Measurements from ENCODE around the gene ECI1.

The ECI1 gene

GRCh38 chr16:2223221-2223941 is 28.0 kb downstream of the ECI1 start, which contains the start of gene E4F1:
E4F1 (plus strand) TSS chr16:2223591; CDS start chr16:2223614, 23 bp downstream.
- peaks cover 3% of the 10 kb centered on the region for H4K20me1 ChIP-seq (ENCODE audit: insufficient read depth, low read length, poor library complexity, severe bottlenecking)
- no peaks in the 10 kb centered on the region for H3K27me3 ChIP-seq (ENCODE audit: insufficient read depth, low read length, poor library complexity, severe bottlenecking)
- peak within 1 kb of the TSS; percentile 87 for H3K4me3 ChIP-seq (ENCODE audit: low read length, poor library complexity, severe bottlenecking)
- peak within 1 kb of the TSS; percentile 79 for H3K4me2 ChIP-seq (ENCODE audit: low read depth, low read length, poor library complexity, severe bottlenecking)
- no peaks in the 10 kb centered on the region for H3K36me3 ChIP-seq (ENCODE audit: insufficient read depth, low read length)
- peak within 1 kb of the TSS; percentile 75; the same call in 1 of the 2 replicates for H2AFZ ChIP-seq (ENCODE audit: low read length)
- H3K79me2 ChIP-seq (ENCODE audit: insufficient read depth, low read length): peaks cover 41% of the 10 kb centered on the region
- H3K9me2 ChIP-seq (replicated peaks; ENCODE audit: low read depth, low read length): no peaks in the 10 kb centered on the region
- TF ChIP-seq CTCF (conservative IDR thresholded peaks at IDR 0.05; ENCODE audit: low read length) (no peak), EZH2phosphoT487 (IDR thresholded peaks at IDR 0.05; ENCODE audit: borderline replicate concordance) (no peak)
- H3K9me3 ChIP-seq (ENCODE audit: insufficient read depth, low read depth, low read length): no peaks in the 10 kb centered on the region
- H3K9ac ChIP-seq (ENCODE audit: low read depth, low read length, poor library complexity, severe bottlenecking): peak within 1 kb of the TSS; percentile 90
- H3F3A ChIP-seq (ENCODE audit: low read depth): no peaks in the 10 kb centered on the region
- H3K4me1 ChIP-seq (ENCODE audit: insufficient read depth, low read length, poor library complexity, severe bottlenecking): no peaks in the 10 kb centered on the region

- Histone ChIP-seq H3K36me3 (ENCODE audit: insufficient read depth, low read length) (no peaks in the 10 kb centered on the region; the same call in 1 of the 2 replicates), H3K9ac (ENCODE audit: low read depth, low read length, poor library complexity, severe bottlenecking) (no peak overlapping the region), H3K27me3 (ENCODE audit: insufficient read depth, low read length, poor library complexity, severe bottlenecking) (no peaks in the 10 kb centered on the region), H3K4me1 (ENCODE audit: insufficient read depth, low read length, poor library complexity, severe bottlenecking) (peaks cover 5% of the 10 kb centered on the region), H4K20me1 (ENCODE audit: insufficient read depth, low read length, poor library complexity, severe bottlenecking) (no peaks in the 10 kb centered on the region), H3F3A (ENCODE audit: low read depth) (no peaks in the 10 kb centered on the region), H3K4me2 (ENCODE audit: low read depth, low read length, poor library complexity, severe bottlenecking) (no peak overlapping the region), H2AFZ (ENCODE audit: low read length) (no peak overlapping the region), H3K9me3 (ENCODE audit: insufficient read depth, low read depth, low read length) (no peaks in the 10 kb centered on the region), H3K9me2 (replicated peaks; ENCODE audit: low read depth, low read length) (no peaks in the 10 kb centered on the region), H3K79me2 (ENCODE audit: insufficient read depth, low read length) (peaks cover 16% of the 10 kb centered on the region), H3K4me3 (ENCODE audit: low read length, poor library complexity, severe bottlenecking) (no peak overlapping the region)
- TF ChIP-seq CTCF (conservative IDR thresholded peaks at IDR 0.05; ENCODE audit: low read length): no peak
- no peak for TF ChIP-seq EZH2phosphoT487 (IDR thresholded peaks at IDR 0.05; ENCODE audit: borderline replicate concordance)
Observed at GRCh38 chr16:2216330-2216729, 35.1 kb downstream of the ECI1 start.

GRCh38 chr16:2214719-2214968 is 36.7 kb downstream of the ECI1 start, which contains the start of gene PGP:
PGP (minus strand) TSS chr16:2214840; CDS start chr16:2214777, 63 bp downstream.
- no peaks in the 10 kb centered on the region for H3K27me3 ChIP-seq (ENCODE audit: insufficient read depth, low read length, poor library complexity, severe bottlenecking)
- H2AFZ ChIP-seq (ENCODE audit: low read length): peak within 1 kb of the TSS; percentile 81
- H3F3A ChIP-seq (ENCODE audit: low read depth): no peaks in the 10 kb centered on the region
- TF ChIP-seq CTCF (conservative IDR thresholded peaks at IDR 0.05; ENCODE audit: low read length) (no peak), EZH2phosphoT487 (IDR thresholded peaks at IDR 0.05; ENCODE audit: borderline replicate concordance) (no peak)
- H3K9ac ChIP-seq (ENCODE audit: low read depth, low read length, poor library complexity, severe bottlenecking): peak within 1 kb of the TSS; percentile 68
- no peaks in the 10 kb centered on the region for H4K20me1 ChIP-seq (ENCODE audit: insufficient read depth, low read length, poor library complexity, severe bottlenecking)
- H3K4me2 ChIP-seq (ENCODE audit: low read depth, low read length, poor library complexity, severe bottlenecking): peak within 1 kb of the TSS; percentile 80
- no peaks in the 10 kb centered on the region for H3K9me2 ChIP-seq (replicated peaks; ENCODE audit: low read depth, low read length)
- peak within 1 kb of the TSS; percentile 80 for H3K4me3 ChIP-seq (ENCODE audit: low read length, poor library complexity, severe bottlenecking)
- H3K36me3 ChIP-seq (ENCODE audit: insufficient read depth, low read length): no peaks in the 10 kb centered on the region; the same call in 1 of the 2 replicates
- peaks cover 5% of the 10 kb centered on the region for H3K4me1 ChIP-seq (ENCODE audit: insufficient read depth, low read length, poor library complexity, severe bottlenecking)
- H3K79me2 ChIP-seq (ENCODE audit: insufficient read depth, low read length): peaks cover 16% of the 10 kb centered on the region
- H3K9me3 ChIP-seq (ENCODE audit: insufficient read depth, low read depth, low read length): no peaks in the 10 kb centered on the region
